K562 (cell line): ENCODE data around the gene APCDD1. TPM values are rescaled to one million over a fixed set of nuclear protein-coding genes. Genes with fewer than 3 reads are reported as not detected.

Experiments
- ARID4B ChIP-seq: sonication (generic); formaldehyde crosslinking; IDR thresholded peaks from 2 replicates; pipeline ENCODE4 v1.8.0; 2022; ENCODE audit warnings: mild to moderate bottlenecking, missing genetic modification reagents
- CHD1 ChIP-seq: fragments of 200-600 bp; sonication (generic); IDR thresholded peaks from one replicate; pipeline ENCODE4 v1.6.1; 2012; ENCODE audit warnings: mild to moderate bottlenecking, moderate library complexity, low read length, inconsistent platforms
- E2F8 ChIP-seq: fragments of 450-650 bp; IDR thresholded peaks from 2 replicates; pipeline ENCODE4 v1.7.1; 2018; ENCODE audit warnings: mild to moderate bottlenecking, low read depth; ENCODE audit not compliant: partially characterized antibody
- ELK3 ChIP-seq: fragments of 450-650 bp; formaldehyde crosslinking; IDR thresholded peaks from 2 replicates; pipeline ENCODE4 v1.4.0; 2020; ENCODE audit warnings: mild to moderate bottlenecking
- ETV6 ChIP-seq, 3 experiments: fragments of 150-350 bp in 1 of 3; sonication (generic) in 1 of 3; formaldehyde crosslinking in 1 of 3; IDR thresholded peaks; 2 replicates each; pipeline versions ENCODE4 v1.6.1 to v1.8.0; 2014 to 2022; ENCODE audit warnings: borderline replicate concordance in 2 of 3, low read depth in 2 of 3, antibody characterized with exemption in 1 of 3, low read length in 1 of 3, mild to moderate bottlenecking in 1 of 3, missing genetic modification reagents in 1 of 3
- L3MBTL2 ChIP-seq: fragments of 450-650 bp; IDR thresholded peaks from 2 replicates; pipeline ENCODE4 v1.6.1; 2016; ENCODE audit warnings: mild to moderate bottlenecking, moderate library complexity
- MXD1 ChIP-seq: fragments of 250-450 bp; sonication (Bioruptor Pico); IDR thresholded peaks from 2 replicates; pipeline ENCODE4 v1.8.0; 2021; ENCODE audit warnings: borderline replicate concordance, mild to moderate bottlenecking, moderate library complexity; ENCODE audit not compliant: poor library complexity, severe bottlenecking
- NR2C2 ChIP-seq, 2 experiments: fragments of 200-800 bp in 1 of 2; sonication (Bioruptor generic) in 1 of 2; sonication (generic) in 1 of 2; formaldehyde crosslinking in 1 of 2; IDR thresholded peaks; 2 replicates each; pipeline versions ENCODE4 v1.6.1 to v1.8.0; 2016 to 2022; ENCODE audit warnings: mild to moderate bottlenecking in 1 of 2, missing compliant biosample characterization in 1 of 2, missing genetic modification characterization in 1 of 2, missing genetic modification reagents in 1 of 2
- RNF2 ChIP-seq: sonication (generic); IDR thresholded peaks from 2 replicates; pipeline ENCODE4 v1.6.1; 2016
- ZNF518B ChIP-seq: fragments of 250-450 bp; sonication (Bioruptor Pico); IDR thresholded peaks from 2 replicates; pipeline ENCODE4 v1.5.0; 2021; ENCODE audit warnings: mild to moderate bottlenecking, moderate library complexity
- ZNF668 ChIP-seq: fragments of 250-450 bp; sonication (Bioruptor Pico); IDR thresholded peaks from 2 replicates; pipeline ENCODE4 v1.8.0; 2022; ENCODE audit warnings: mild to moderate bottlenecking, inconsistent platforms
- ZNF75A ChIP-seq: fragments of 450-650 bp; formaldehyde crosslinking; IDR thresholded peaks from 2 replicates; pipeline ENCODE4 v1.4.0; 2020; ENCODE audit warnings: mild to moderate bottlenecking
- polyA plus RNA-seq, 8 experiments: library from polyadenylated mRNA; depleted of rRNA in 4 of 8; stranded (reverse) in 5 of 8; unstranded in 3 of 8; fragments of >200 nt; fragmentation: Nextera tagmentation in 2 of 8; fragmentation: Illumina TruSeq in 1 of 8; extraction: Ambion mirVana in 2 of 8; extraction: Trizol in 1 of 8; gene quantifications; 2 replicates each; pipeline versions ENCODE4 v1.2.1 to v1.2.3, GENCODE V29; 2011 to 2014; ENCODE audit warnings: inconsistent platforms in 1 of 8, missing spikeins in 1 of 8
- total RNA-seq, 7 experiments: library from RNA; depleted of rRNA in 6 of 7; stranded (reverse); fragments of >200 nt in 6 of 7; fragmentation: Illumina TruSeq in 2 of 7; extraction: Trizol in 2 of 7; gene quantifications; 2 replicates each; pipeline versions ENCODE4 v1.2.1 to v1.2.3, GENCODE V29; 2011 to 2021; ENCODE audit warnings: low replicate concordance in 1 of 7

Gene APCDD1
- total and polyA plus RNA-seq, 9 of the 15 experiments (the other 6 are each of a cell fraction or from before 2014, with no cell fraction given) = 0.07 TPM; not detected in 8

GRCh38 chr18:10525697-10526560 lies 71.5 kb downstream of the APCDD1 start, which contains the start of gene NAPG (continued):
- peak; percentile 76 for TF ChIP-seq ARID4B (CRISPR knock-in tag)
- TF ChIP-seq ETV6 (IDR thresholded peaks at IDR 0.05; ENCODE audit: borderline replicate concordance in 1 of 2, low read depth in 2 of 2, low read length in 1 of 2) = no peak
- no peak for TF ChIP-seq ETV6 (CRISPR knock-in tag; IDR thresholded peaks at IDR 0.05; ENCODE audit: borderline replicate concordance)
- TF ChIP-seq MXD1 (CRISPR knock-in tag) = no peak
- TF ChIP-seq CHD1 = peak; percentile 81
- no peak for TF ChIP-seq ELK3 (CRISPR knock-in tag)
- no peak for TF ChIP-seq ZNF518B (CRISPR knock-in tag)
- TF ChIP-seq ZNF668 (CRISPR knock-in tag) = no peak
- TF ChIP-seq ZNF75A (CRISPR knock-in tag) = no peak
- no peak for TF ChIP-seq E2F8
- peak; percentile 54; the same call in 1 of the 2 replicates for TF ChIP-seq RNF2
- peak; percentile 71; the same call in 1 of the 2 replicates for TF ChIP-seq L3MBTL2
- no peak for TF ChIP-seq NR2C2 (CRISPR knock-in tag; IDR thresholded peaks at IDR 0.05)
- TF ChIP-seq NR2C2 (tag; IDR thresholded peaks at IDR 0.05) = peak; percentile 90
